Upper lobe of left lung (tissue), 6 donors: Measurements from ENCODE around the gene GPS2. TPM values are rescaled to one million over a fixed set of nuclear protein-coding genes. Genes with fewer than 3 reads are reported as not detected.
A peak's percentile ranks its signal among the peaks of the same experiment; 100 is the strongest.

Experiments used
- ATAC-seq, 2 donors: fragments of 200-7000 bp; cut with Tn5 transposase; one replicate each; pipeline ENCODE4 v1.9.1; 2022; ENCODE audit warnings: mild to moderate bottlenecking in 2 of 2, moderate library complexity in 2 of 2; ENCODE audit not compliant: low FRiP score in 2 of 2
- DNase-seq, 2 donors: peaks; one replicate each; pipeline ENCODE4 v3.0.0-alpha.2; 2019 to 2020
- H3K27ac ChIP-seq, 4 donors: fragments of 200-600 bp; sonication (generic); one replicate each; pipeline ENCODE4 v1.5.1; 2016 to 2019
- H3K27me3 ChIP-seq, 4 donors: fragments of 200-600 bp; sonication (generic); one replicate each; pipeline ENCODE4 v1.5.1; 2017 to 2019
- H3K36me3 ChIP-seq, 4 donors: fragments of 200-600 bp; sonication (generic); one replicate each; pipeline ENCODE4 v1.5.1; 2016 to 2019
- H3K4me1 ChIP-seq, 4 donors: fragments of 200-600 bp; sonication (generic); one replicate each; pipeline ENCODE4 v1.5.1; 2018 to 2019
- H3K4me3 ChIP-seq, 4 donors: fragments of 200-600 bp; sonication (generic); one replicate each; pipeline ENCODE4 v1.5.1; 2017 to 2019; ENCODE audit warnings: mild to moderate bottlenecking in 2 of 4, moderate library complexity in 1 of 4
- H3K9me3 ChIP-seq, 4 donors: fragments of 200-600 bp; sonication (generic); one replicate each; pipeline ENCODE4 v1.5.1; 2018 to 2019
- EP300 ChIP-seq, 4 donors: sonication (generic); formaldehyde crosslinking; IDR thresholded peaks; one replicate each; pipeline ENCODE4 v1.5.1; 2017; ENCODE audit warnings: antibody characterized with exemption in 4 of 4, control low read depth in 2 of 4
- POLR2A ChIP-seq, 4 donors: fragments of 450-650 bp; IDR thresholded peaks; one replicate each; pipeline ENCODE4 v1.5.1; 2016 to 2017; ENCODE audit warnings: antibody characterized with exemption in 4 of 4, mild to moderate bottlenecking in 2 of 4
- POLR2AphosphoS5 ChIP-seq, 2 donors: sonication (generic); formaldehyde crosslinking; IDR thresholded peaks; one replicate each; pipeline ENCODE4 v1.5.1; 2017; ENCODE audit warnings: antibody characterized with exemption in 2 of 2
- WGBS, 2 donors: methylation state at CpG; one replicate each; pipeline ENCODE4 v1.1.5; 2017 to 2018; 5-methylcytosine and 5-hydroxymethylcytosine counted together
- total RNA-seq, 6 donors: library from RNA; depleted of rRNA in 4 of 6; stranded (reverse); fragments of >200 nt in 4 of 6; gene quantifications; one replicate each; pipeline versions ENCODE4 v1.1.0 to v1.2.1, GENCODE V29; 2016 to 2021
- TF ChIP-seq, protein P1 (sequence below), 6 experiments: fragments of 450-650 bp in 4 of 6; fragments of 200-600 bp in 2 of 6; sonication (generic) in 2 of 6; IDR thresholded peaks; one replicate each; pipeline ENCODE4 v1.5.1; 2016 to 2019; ENCODE audit warnings: antibody characterized with exemption in 6 of 6
- donor health status: DM: no; HTN: no; CAD: no; lungs with moderate emphysema.
- donor health status: DM: no; HTN: yes; CAD: no; lungs with severe emphysema.

The GPS2 gene
- total RNA-seq, 6 donors from 2014 or later, result 55.2 to 109 (median 95.7) TPM

DNA sequence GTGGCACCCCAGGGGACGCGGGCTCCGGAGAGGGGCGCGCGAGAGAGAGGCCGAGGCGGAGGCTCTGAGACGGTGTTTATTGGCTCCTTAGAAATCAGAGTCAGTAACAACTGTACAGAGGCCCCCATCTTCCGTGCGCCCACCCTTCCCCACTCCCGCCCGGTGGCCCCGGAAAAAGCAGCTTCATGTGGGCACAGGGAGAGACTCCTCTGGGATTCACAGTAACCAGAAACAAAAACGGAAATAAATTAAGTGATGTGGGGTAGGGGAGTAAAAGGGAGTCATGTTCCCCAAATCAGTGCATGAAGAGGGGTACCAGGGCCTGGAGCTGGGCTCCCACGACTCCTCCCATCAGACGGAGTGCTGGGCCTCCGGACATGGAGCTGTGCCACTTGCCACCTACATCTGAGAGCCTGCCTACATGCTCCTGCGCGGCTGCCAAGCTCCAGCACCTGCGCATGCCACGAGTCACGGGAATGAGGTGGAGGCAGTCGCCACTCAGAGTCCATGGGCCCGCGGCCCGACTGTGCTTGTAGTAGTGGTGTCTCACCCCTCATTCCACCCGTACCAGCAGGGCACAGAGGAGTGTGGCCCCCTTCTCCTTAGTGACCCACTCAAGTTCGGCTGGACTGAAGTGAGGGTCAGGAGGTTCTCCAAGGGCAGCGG is 543 bp upstream of the GPS2 start:
- Histone ChIP-seq H3K9me3 (no peaks in the 10 kb centered on the region), H3K36me3 (peaks cover 27 to 74% (median 59%) of the 10 kb centered on the region in 4 donors), H3K4me1 (peaks cover 21 to 34% (median 25%) of the 10 kb centered on the region in 4 donors), H3K4me3 (peak overlapping the region; percentile 43 to 97 (median 94)), H3K27ac (peak overlapping the region; percentile 91 to 97 (median 94)), H3K27me3 (no peaks in the 10 kb centered on the region)
- WGBS, 2 donors, result 34 to 43% methylated on average over 20 to 23 of the region's 30 CpGs
- ATAC-seq (no peak), DNase-seq (peak; percentile 43 to 83)
- TF ChIP-seq EP300 (IDR thresholded peaks at IDR 0.05) (no peak), POLR2A (IDR thresholded peaks at IDR 0.05) (peak in 1 of 4 donors; percentile 55), POLR2AphosphoS5 (IDR thresholded peaks at IDR 0.05) (no peak)

DNA sequence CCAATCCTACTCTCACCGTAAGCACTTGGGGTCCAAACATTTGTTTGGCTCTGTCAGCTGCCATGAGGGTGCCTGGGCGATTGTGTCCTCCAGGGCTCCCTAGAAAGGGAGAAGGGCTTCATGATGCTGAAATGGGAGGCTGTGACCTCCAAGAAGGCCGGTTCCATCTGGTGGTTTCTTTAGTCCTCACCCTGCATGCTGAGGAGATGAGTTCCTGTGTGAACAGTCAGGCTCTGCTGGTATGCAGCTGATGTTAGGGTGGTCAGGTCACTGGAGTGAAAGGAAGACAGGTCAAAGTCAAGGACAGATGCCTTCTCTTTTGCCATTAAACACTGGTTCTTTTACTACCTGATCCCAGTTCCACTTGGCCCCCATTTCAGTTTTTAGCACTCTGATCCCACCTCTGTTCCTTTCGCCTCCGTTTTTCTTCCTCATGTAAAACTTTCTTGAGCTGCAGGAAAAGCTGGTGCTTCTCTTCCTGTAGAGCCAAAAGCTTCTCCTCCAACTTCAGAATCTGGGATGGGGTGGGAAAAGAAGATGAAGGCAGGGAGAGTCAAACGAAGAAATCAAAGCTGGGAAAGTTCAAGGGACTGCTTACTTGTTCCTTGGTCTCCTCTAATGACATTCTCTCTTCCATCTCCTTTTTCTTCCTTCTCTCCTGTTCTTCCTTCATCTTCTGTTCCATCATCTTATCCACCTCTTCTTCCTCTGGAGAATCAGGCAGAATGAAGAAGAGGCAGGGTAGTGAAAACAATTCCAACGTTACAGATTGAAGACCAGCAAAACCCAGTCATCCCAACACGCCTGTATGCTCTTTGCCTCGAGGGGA is 1.1 kb downstream of the GPS2 start:
- ATAC-seq, result no peak
- 41 to 49% methylated on average over 8 to 9 of the region's 9 CpGs for WGBS, 2 donors
- H3K4me1 ChIP-seq, result peaks cover 34 to 50% (median 39%) of the 10 kb centered on the region in 4 donors

GRCh38 chr17:7313088-7313889 is 1.9 kb downstream of the GPS2 start:
- no peaks in the 10 kb centered on the region for H3K9me3 ChIP-seq
- DNase-seq, result no peak
- H3K36me3 ChIP-seq, result peaks cover 27 to 68% (median 54%) of the 10 kb centered on the region in 4 donors
- WGBS, 2 donors, result 87 to 89% methylated on average over 6 to 7 of the region's 7 CpGs
- H3K4me3 ChIP-seq, result no peak overlapping the region
- ATAC-seq, result no peak
- TF ChIP-seq POLR2A (IDR thresholded peaks at IDR 0.05), result no peak
- TF ChIP-seq, protein P1, sequence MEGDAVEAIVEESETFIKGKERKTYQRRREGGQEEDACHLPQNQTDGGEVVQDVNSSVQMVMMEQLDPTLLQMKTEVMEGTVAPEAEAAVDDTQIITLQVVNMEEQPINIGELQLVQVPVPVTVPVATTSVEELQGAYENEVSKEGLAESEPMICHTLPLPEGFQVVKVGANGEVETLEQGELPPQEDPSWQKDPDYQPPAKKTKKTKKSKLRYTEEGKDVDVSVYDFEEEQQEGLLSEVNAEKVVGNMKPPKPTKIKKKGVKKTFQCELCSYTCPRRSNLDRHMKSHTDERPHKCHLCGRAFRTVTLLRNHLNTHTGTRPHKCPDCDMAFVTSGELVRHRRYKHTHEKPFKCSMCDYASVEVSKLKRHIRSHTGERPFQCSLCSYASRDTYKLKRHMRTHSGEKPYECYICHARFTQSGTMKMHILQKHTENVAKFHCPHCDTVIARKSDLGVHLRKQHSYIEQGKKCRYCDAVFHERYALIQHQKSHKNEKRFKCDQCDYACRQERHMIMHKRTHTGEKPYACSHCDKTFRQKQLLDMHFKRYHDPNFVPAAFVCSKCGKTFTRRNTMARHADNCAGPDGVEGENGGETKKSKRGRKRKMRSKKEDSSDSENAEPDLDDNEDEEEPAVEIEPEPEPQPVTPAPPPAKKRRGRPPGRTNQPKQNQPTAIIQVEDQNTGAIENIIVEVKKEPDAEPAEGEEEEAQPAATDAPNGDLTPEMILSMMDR (IDR thresholded peaks at IDR 0.05), result peak in 2 of 6 experiments; percentile 19 to 34
- no peak for TF ChIP-seq POLR2AphosphoS5 (IDR thresholded peaks at IDR 0.05)
- TF ChIP-seq EP300 (IDR thresholded peaks at IDR 0.05), result no peak
- peaks cover 37 to 58% (median 41%) of the 10 kb centered on the region in 4 donors for H3K4me1 ChIP-seq
- peak overlapping the region in 2 of 4 donors; percentile 4 to 7 for H3K27ac ChIP-seq
- H3K27me3 ChIP-seq, result no peaks in the 10 kb centered on the region

More for the DNA sequence above, 1.1 kb downstream of the GPS2 start:
- no peaks in the 10 kb centered on the region for H3K9me3 ChIP-seq
- peak overlapping the region; percentile 91 to 97 (median 94) for H3K27ac ChIP-seq
- DNase-seq, result no peak
- peaks cover 27 to 76% (median 62%) of the 10 kb centered on the region in 4 donors for H3K36me3 ChIP-seq
- peak overlapping the region; percentile 43 to 97 (median 94) for H3K4me3 ChIP-seq
- H3K27me3 ChIP-seq, result no peaks in the 10 kb centered on the region
- TF ChIP-seq, protein P1 (IDR thresholded peaks at IDR 0.05), result no peak
- TF ChIP-seq POLR2AphosphoS5 (IDR thresholded peaks at IDR 0.05) (no peak), EP300 (IDR thresholded peaks at IDR 0.05) (no peak), POLR2A (IDR thresholded peaks at IDR 0.05) (no peak)

- Histone ChIP-seq H3K4me1 (peaks cover 37 to 60% (median 41%) of the 10 kb centered on the region in 4 donors), H3K9me3 (no peaks in the 10 kb centered on the region), H3K36me3 (peaks cover 27 to 61% (median 46%) of the 10 kb centered on the region in 4 donors), H3K27ac (peak overlapping the region in 1 of 4 donors; percentile 4), H3K4me3 (no peak overlapping the region), H3K27me3 (no peaks in the 10 kb centered on the region)
- WGBS, 2 donors, result 73 to 75% methylated on average over 6 to 7 of the region's 7 CpGs
- TF ChIP-seq EP300 (IDR thresholded peaks at IDR 0.05) (no peak), POLR2AphosphoS5 (IDR thresholded peaks at IDR 0.05) (no peak), POLR2A (IDR thresholded peaks at IDR 0.05) (no peak)
- TF ChIP-seq, protein P1 (IDR thresholded peaks at IDR 0.05), result no peak
- ATAC-seq (no peak), DNase-seq (no peak)
Observed at GRCh38 chr17:7312432-7313087, 2.6 kb downstream of the GPS2 start.
